Prostate gland (tissue), 2 donors: Measurements from ENCODE around the gene TUBB1. TPM values are rescaled to one million over a fixed set of nuclear protein-coding genes. Genes with fewer than 3 reads are reported as not detected.

ENCODE experiments used
- DNase-seq: peaks from one replicate; pipeline ENCODE4 v3.0.0-alpha.2; 2019; ENCODE audit warnings: low spot score
- H3K27ac ChIP-seq, 2 donors: fragments of 200-600 bp; sonication (generic); 2 replicates each; pipeline ENCODE4 v1.5.1; 2017 to 2019
- H3K27me3 ChIP-seq: fragments of 200-600 bp; sonication (generic); replicated peaks from 2 replicates; pipeline ENCODE4 v1.5.1; 2019; ENCODE audit not compliant: insufficient read depth
- H3K36me3 ChIP-seq, 2 donors: fragments of 200-600 bp; sonication (generic); 1 replicate in 1 of 2; 2 replicates in 1 of 2; pipeline versions ENCODE4 v1.5.1 to v1.8.1; 2017 to 2019
- H3K4me1 ChIP-seq: fragments of 200-600 bp; sonication (generic); replicated peaks from 2 replicates; pipeline ENCODE4 v1.5.1; 2019
- H3K4me3 ChIP-seq, 2 donors: fragments of 200-600 bp; sonication (generic); 2 replicates each; pipeline ENCODE4 v1.5.1; 2017 to 2019
- H3K9me3 ChIP-seq: fragments of 200-600 bp; sonication (generic); 2 replicates; pipeline ENCODE4 v1.5.1; 2017
- CTCF ChIP-seq, 4 experiments: fragments of 200-600 bp in 2 of 4; fragments of 450-650 bp in 2 of 4; sonication (generic) in 2 of 4; IDR thresholded peaks; 1 replicate in 3 of 4; 2 replicates in 1 of 4; pipeline ENCODE4 v1.5.1; 2016 to 2019; ENCODE audit warnings: antibody characterized with exemption in 4 of 4, mild to moderate bottlenecking in 2 of 4, moderate library complexity in 2 of 4
- POLR2A ChIP-seq: fragments of 450-650 bp; IDR thresholded peaks from one replicate; pipeline ENCODE4 v1.6.1; 2016; ENCODE audit warnings: antibody characterized with exemption, mild to moderate bottlenecking
- POLR2AphosphoS5 ChIP-seq: sonication (generic); formaldehyde crosslinking; IDR thresholded peaks from one replicate; pipeline ENCODE4 v1.6.1; 2017; ENCODE audit warnings: antibody characterized with exemption
- WGBS: methylation state at CpG from one replicate; pipeline ENCODE4 v1.1.5; 2018; 5-methylcytosine and 5-hydroxymethylcytosine counted together
- intact Hi-C: fragments of 100-400 bp; cut with DNase I; formaldehyde crosslinking; loops from one replicate; pipeline ENCODE4 v1.14.2; 2022
- total RNA-seq, 2 donors: library from RNA; depleted of rRNA; stranded (reverse); fragments of >200 nt; gene quantifications; one replicate each; pipeline ENCODE4 v1.1.0, GENCODE V29; 2016

Gene TUBB1
- total RNA-seq, 2 donors from 2014 or later = not detected

- Histone ChIP-seq H3K4me1 (no peaks in the 10 kb centered on the region), H3K27me3 (no peaks in the 10 kb centered on the region), H3K27ac (no peak overlapping the region), H3K9me3 (no peaks in the 10 kb centered on the region), H3K4me3 (no peak overlapping the region), H3K36me3 (no peaks in the 10 kb centered on the region)
- no peak for TF ChIP-seq POLR2A
- TF ChIP-seq POLR2AphosphoS5 = no peak
- no peak for TF ChIP-seq CTCF (IDR thresholded peaks at IDR 0.05)
- intact Hi-C loops = no loop called here
- 97% methylated on average over 3 of the region's 3 CpGs for WGBS
- DNase-seq = no peak
These were observed 45.4 kb upstream of the TUBB1 start for GRCh38 chr20:58973866-58974265.

GRCh38 chr20:58975353-58975752, 43.9 kb upstream of the TUBB1 start:
- no peaks in the 10 kb centered on the region for H3K27me3 ChIP-seq
- no peak for DNase-seq
- WGBS = 100% methylated on average over 1 of the region's 1 CpG
- intact Hi-C loops = no loop called here
- no peaks in the 10 kb centered on the region for H3K9me3 ChIP-seq
- H3K36me3 ChIP-seq = no peaks in the 10 kb centered on the region
- TF ChIP-seq POLR2A = no peak
- TF ChIP-seq POLR2AphosphoS5 = no peak
- no peak for TF ChIP-seq CTCF (IDR thresholded peaks at IDR 0.05)
- no peak overlapping the region for H3K4me3 ChIP-seq
- no peaks in the 10 kb centered on the region for H3K4me1 ChIP-seq
- no peak overlapping the region for H3K27ac ChIP-seq

GRCh38 chr20:58976061-58976730, 43.0 kb upstream of the TUBB1 start:
- Histone ChIP-seq H3K4me1 (no peaks in the 10 kb centered on the region), H3K4me3 (no peak overlapping the region), H3K27ac (no peak overlapping the region), H3K36me3 (no peaks in the 10 kb centered on the region), H3K27me3 (no peaks in the 10 kb centered on the region), H3K9me3 (no peaks in the 10 kb centered on the region)
- whole genome bisulfite sequencing = 95% methylated on average over 3 of the region's 3 CpGs
- no peak for DNase-seq
- intact Hi-C loops = no loop called here
- TF ChIP-seq CTCF (IDR thresholded peaks at IDR 0.05) (no peak), POLR2A (no peak), POLR2AphosphoS5 (no peak)

GRCh38 chr20:58978351-58979190, 40.7 kb upstream of the TUBB1 start:
- Histone ChIP-seq H3K4me1 (peaks cover 6% of the 10 kb centered on the region), H3K27ac (no peak overlapping the region), H3K27me3 (no peaks in the 10 kb centered on the region), H3K36me3 (no peaks in the 10 kb centered on the region), H3K9me3 (no peaks in the 10 kb centered on the region), H3K4me3 (no peak overlapping the region)
- no peak for DNase-seq
- 71% methylated on average over 6 of the region's 6 CpGs for WGBS
- TF ChIP-seq POLR2AphosphoS5 = no peak
- TF ChIP-seq POLR2A = no peak
- TF ChIP-seq CTCF (IDR thresholded peaks at IDR 0.05) = no peak
- intact Hi-C loops = no loop called here
